Spleen (tissue), 7 donors: ENCODE results near the gene APLF.
"Not testable (repeated sequence)": the region's sequence is repeated elsewhere in the genome, so short reads cannot be mapped to it uniquely, and the experiment has no call there.

Experiments used
- POLR2A ChIP-seq, 3 donors: fragments of 450-650 bp; IDR thresholded peaks; one replicate each; pipeline ENCODE4 v1.5.1; 2017; ENCODE audit warnings: antibody characterized with exemption in 3 of 3, mild to moderate bottlenecking in 1 of 3
- POLR2AphosphoS5 ChIP-seq, 3 donors: sonication (generic); formaldehyde crosslinking; IDR thresholded peaks; one replicate each; pipeline ENCODE4 v1.5.1; 2017; ENCODE audit warnings: antibody characterized with exemption in 3 of 3
- TF ChIP-seq, protein P1 (sequence below), 11 experiments: fragments of 200-600 bp in 7 of 11; fragments of 450-650 bp in 4 of 11; sonication (generic) in 4 of 11; IDR thresholded peaks in 8 of 11; conservative IDR thresholded peaks in 3 of 11; 1 replicate in 7 of 11; 2 replicates in 4 of 11; pipeline versions ENCODE4 v1.4.0 to v1.8.0; 2016 to 2021; ENCODE audit warnings: antibody characterized with exemption in 11 of 11, inconsistent platforms in 4 of 11, mild to moderate bottlenecking in 1 of 11
- donor health status: DM: no; HTN: no; CAD: no; lungs with moderate emphysema.
- donor health status: DM: no; HTN: no; CAD: no.
- donor health status: DM: no; HTN: no; CAD: no.

GRCh38 chr2:68600495-68600894 lies 133.1 kb downstream of the APLF start:
- TF ChIP-seq, protein P1, sequence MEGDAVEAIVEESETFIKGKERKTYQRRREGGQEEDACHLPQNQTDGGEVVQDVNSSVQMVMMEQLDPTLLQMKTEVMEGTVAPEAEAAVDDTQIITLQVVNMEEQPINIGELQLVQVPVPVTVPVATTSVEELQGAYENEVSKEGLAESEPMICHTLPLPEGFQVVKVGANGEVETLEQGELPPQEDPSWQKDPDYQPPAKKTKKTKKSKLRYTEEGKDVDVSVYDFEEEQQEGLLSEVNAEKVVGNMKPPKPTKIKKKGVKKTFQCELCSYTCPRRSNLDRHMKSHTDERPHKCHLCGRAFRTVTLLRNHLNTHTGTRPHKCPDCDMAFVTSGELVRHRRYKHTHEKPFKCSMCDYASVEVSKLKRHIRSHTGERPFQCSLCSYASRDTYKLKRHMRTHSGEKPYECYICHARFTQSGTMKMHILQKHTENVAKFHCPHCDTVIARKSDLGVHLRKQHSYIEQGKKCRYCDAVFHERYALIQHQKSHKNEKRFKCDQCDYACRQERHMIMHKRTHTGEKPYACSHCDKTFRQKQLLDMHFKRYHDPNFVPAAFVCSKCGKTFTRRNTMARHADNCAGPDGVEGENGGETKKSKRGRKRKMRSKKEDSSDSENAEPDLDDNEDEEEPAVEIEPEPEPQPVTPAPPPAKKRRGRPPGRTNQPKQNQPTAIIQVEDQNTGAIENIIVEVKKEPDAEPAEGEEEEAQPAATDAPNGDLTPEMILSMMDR (IDR thresholded peaks at IDR 0.05 in 8 of 11, conservative IDR thresholded peaks at IDR 0.05 in 3 of 11), result not testable (repeated sequence)
- TF ChIP-seq POLR2A, POLR2AphosphoS5 (IDR thresholded peaks at IDR 0.05): not testable (repeated sequence)
